NCI-H1436 treated with DMSO at 0.1 percent for 48 hours (cell line): ENCODE measurements around the gene FREM3.
"Not testable (repeated sequence)": the region's sequence is repeated elsewhere in the genome, so short reads cannot be mapped to it uniquely, and the experiment has no call there.

Experiments
- DNase-seq: peaks from one replicate; lab custom pipeline; 2025; lab: John Stamatoyannopoulos, UW

Gene FREM3

DNA sequence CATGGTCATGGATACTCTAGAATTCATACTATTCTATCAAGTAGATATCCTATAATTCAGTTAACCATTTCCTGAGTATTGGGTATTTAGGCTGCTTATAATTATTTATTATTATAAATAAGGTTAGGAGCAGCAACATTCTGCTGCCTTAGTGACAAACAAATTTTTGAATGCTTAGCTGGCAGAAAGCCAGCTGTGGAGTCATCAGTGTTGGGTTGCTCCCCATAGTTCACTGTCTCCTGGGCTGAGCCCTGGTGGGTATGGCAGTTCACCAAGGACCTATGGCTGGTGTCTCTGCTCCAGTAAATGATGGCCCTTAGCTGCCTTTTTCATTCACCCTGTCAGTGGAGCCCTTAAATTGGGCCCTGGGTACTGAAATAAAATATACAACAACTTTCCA, 125.1 kb downstream of the FREM3 start:
- DNase-seq = no peak

DNA sequence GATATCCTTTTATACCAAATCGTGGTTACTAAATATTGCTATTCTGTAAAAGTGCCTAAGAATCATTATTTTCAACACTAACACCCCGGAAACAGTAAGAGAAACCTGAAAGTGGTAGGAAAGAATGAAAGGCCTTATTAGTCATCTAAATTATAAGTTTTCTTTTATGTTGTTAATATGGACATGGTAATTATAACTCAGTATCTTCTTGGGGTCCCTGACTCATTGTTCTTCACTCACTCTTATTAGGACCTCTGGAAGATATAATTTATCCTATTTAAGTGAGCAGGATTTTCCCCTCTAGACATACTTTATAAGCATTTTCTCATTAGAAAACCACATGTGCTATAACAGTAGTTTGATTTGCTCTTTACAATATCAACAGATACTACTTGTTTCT, 136.0 kb downstream of the FREM3 start:
- DNase-seq = no peak

DNA sequence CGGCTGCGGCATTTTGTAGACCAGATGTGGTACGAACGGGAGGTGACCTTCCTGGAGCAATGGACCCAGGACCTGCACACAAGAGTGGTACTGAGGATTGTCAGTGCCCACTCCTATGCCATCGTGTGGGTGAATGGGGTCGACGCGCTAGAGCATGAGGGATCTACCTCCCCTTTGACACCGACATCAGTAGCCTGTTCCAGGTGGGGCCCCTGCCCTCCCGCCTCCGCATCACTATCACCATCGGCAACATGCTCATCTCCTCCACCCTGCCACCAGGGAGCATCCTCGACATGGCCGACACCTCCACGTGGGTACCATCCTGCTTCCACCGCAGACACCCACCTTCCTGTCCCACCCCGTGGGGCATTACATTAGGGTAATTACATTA, 140.7 kb downstream of the FREM3 start:
- DNase-seq = no peak

DNA sequence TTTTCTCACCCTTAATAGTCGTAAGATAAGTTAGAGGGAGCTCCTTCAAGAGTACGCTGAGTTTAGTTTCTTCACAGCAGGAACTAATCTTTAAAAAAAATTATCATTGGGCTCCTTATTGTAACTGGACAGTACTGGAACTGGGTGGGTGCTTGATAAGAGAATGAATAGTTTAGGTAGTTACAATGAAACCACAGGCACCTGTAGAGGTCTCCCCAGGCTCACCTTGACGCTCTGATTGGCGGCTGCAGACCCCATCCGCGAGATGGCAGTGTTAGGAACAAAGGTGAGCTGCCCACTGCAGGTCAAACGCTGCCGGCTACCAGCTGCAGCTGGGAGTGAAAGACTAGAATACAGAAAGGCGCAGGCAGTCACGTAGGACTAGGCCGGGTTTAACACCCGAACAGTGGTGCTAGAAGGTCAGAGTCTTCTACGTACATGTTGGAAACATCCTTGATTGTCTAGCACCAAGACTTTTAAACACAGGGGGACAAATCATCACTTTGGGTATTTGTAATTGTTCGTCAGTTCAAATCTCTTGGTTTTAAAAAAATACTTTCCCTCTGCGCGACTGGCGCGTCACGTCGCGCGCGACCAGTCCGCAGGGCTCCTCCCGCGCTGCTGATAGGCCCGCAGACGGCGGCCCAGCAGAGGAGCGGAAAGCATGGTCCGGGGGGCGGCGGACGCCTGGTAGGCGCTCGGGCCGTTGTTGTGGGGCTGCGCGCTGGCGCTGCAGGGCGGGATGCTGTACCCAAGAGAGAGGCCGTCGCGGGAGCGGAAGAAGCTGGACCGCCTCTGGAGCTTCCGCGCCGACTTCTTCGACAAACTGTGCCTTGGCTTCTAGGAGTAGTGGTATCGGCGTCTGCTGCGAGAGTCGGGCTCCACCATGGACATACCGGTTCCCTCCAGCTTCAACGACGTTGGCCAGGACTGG, 141.4 kb downstream of the FREM3 start:
- peak; percentile 60 for DNase-seq

DNA sequence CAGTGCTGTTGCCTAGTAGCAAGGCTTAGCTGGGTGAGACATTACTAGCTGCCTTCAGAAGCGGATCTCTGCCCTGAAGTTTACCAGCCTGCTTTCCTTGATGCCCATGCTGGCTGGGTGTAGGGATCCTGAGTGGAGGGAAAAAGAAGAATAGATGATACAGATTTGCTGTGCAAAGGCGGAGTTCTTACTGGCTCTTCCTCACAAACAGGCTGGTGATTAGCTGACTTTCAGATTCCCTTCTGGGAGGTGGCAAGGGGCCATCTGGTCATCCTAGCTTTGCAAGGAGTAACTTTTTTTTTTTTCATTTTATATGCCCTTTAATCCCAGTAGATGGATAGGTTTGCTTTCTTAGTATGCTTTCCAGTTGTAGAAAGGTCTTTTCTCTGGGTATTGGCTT, 142.2 kb downstream of the FREM3 start:
- DNase-seq = no peak

DNA sequence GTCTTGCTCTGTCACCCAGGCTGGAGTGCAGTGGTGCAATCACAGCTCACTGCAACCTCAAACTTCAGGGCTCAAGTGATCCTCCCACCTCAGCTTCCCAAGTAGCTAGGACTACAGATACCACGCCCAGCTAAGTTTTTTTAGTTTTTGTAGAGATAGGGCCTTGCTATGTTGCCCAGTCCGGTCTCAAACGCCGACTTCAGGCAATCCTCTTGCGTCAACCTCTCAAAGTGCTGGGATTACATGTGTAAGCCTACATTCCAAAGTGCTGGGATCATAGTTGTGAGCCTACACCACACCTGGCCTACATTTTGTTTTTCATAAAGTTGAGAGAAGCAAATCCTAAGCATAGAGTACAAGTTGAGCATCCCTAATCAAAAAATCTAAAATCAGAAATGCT, 144.8 kb downstream of the FREM3 start:
- DNase-seq = no peak

DNA sequence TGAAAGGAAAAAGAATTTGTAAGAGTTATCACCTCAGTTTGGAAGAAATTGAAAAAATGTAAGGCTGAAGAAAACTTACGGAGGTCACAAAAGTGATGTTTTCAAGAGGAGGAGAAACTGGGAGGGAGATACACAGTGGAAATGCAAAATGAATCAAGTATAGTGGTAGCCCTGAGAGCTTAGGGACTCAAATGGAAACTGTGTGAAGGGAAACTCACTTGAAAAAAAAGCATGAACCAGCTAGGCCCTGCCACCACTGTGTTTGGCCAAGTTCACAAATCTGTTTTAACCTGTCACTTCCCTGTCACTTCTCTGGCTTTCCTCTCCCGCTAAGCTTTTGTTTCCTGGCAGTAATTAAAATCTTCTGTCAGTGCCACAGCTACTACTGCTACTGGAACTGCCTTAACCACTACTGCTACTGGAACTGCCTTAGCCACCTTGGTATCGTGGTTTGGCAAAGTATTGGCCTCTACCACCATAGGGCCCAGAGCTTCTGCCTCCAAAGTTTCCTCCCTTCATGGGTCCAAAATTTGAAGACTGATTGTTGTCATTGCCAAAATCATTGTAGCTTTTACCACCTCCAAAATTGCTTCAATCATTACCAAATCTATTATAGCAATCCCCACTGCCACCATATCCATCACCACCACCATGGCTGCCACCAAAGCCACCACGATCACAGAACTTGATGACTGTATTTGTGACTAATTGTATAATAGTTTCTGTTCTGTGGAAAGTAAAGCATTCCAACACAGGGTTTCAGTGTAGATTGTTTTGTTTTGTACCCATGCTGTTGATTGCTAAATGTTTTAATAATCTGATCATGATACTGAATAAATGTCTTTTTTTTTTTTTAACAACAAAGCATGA, 145.5 kb downstream of the FREM3 start:
- DNase-seq = no peak

DNA sequence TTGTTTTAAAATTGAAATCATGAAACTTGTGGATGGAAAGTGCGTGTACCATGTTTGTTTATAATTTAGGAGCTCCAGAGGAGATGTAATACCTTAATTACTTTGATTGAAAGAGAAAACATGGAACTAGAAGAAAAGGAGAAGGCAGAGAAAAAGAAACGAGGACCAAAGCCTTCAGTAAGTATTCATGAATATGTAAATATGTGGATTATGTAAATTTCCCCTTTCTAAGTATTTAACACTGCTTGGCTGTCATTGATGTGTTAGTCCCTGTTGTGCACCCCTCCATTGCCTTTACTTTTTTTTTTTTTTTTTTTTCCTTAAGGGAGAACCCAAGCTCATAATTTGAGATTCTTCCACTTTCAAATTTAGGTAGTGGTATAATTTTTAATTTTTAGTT, 150.5 kb downstream of the FREM3 start:
- DNase-seq = no peak

DNA sequence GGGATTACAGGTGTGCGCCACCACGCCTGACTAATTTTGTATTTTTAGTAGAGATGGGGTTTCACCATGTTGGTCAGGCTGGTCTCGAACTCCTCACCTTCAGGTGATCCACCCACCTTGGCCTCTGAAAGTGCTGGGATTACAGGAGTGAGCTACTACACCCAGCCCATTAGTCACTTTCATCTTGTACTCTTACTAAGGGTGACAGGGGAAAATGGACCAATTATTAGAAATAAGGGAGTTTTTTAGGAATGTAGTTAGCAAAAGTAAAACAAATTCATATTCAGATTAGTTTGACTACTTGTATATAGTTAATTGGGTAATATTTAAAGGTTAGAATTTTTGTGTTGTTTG, 160.8 kb downstream of the FREM3 start:
- DNase-seq = no peak

DNA sequence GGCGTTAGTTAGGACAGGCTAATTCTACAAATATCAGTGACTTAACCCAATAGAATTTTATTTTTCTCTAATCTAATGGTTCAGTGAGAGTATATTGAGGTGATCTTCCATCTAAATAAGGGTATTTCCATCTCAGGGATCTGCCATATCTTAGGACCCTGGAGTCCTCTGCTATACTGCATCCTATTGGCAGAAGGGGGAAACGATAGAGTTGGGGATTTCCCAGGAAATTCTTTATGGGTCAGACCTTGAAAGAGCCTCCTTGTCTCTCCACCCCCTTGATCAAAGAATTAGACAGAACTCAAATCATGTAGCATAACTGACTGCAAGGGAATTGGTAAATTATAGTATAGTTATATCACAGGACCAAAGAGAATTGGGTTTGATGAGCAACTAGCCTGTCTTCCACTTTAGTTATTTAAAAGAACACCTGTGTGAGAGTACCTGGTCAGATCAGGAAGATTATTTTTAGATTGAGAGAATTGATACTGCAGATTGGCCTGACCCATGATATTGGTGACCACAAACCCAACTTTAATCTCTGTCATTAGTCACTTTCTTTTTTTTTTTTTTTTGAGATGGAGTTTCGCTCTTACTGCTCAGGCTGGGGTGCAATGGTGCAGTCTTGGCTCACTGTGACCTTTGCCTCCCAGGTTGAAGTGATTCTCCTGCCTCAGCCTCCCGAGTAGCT, 161.4 kb downstream of the FREM3 start:
- no peak for DNase-seq

DNA sequence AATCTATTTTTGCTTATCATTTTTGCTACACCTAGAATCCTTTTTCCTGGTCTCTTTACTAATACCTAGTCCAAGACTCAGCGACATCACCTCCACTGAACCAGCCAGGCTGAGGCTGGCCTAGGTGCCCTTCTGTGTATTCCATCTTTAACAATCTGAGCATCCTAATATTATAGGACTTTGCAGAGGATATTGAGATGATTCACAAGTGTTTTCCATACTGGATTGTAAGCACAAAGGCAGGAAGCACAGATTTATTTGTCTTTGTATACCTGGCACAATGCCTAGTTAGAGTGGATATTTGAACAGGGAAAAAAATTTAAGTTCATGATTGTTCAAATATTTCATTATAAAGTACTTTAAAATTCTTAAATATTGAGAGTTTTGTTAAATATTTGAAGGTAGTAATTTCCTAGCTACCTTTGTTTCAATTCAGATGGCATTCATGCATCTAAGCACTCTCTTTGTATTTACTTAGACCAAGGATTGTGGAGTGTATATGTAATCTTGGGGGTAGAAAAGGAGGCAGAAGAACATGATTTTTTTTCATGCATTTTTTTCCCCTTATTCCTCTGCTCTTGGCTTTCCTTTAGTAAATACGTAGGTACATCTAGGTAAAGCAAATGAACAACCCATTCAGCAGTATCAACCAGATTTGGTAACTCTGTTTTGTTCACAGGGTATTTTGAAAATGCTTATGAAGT, 168.5 kb downstream of the FREM3 start:
- DNase-seq = no peak

DNA sequence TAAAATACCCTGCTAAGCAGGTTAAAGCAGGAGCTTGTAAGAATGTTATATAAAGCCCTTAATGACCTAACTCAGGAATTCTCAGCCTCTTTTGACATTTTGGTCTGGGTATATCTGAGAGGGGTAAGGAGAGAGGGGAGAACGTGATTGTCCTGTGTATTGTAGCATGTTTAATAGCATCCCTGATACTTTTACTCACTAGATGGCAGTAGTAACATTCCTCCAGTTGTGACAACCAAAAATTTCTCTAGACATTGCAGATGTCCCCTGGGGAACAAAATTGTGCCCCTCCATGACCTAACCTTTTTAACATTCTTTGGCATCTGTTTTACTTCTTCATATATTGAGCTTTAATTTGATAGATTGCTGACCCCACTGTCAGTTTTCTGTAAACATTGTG, 169.1 kb downstream of the FREM3 start:
- no peak for DNase-seq

DNA sequence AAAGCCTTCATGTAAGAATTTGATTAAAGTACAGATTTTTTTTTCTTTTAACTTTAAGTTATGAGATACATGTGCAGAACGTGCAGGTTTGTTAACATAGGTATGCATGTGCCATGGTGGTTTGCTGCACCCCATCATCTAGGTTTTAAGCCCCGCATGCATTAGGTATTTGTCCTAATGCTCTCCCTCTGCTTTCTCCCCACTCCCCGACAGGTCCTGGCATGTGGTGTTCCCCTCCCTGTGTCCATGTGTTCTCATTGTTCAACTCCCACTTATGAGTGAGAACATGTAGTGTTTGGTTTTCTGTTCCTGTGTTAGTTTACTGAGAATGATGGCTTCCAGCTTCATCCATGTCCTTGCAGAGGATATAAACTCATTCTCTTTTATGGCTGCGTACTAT, 172.4 kb downstream of the FREM3 start:
- DNase-seq = not testable (repeated sequence)
